ENCODE measurements around the gene STARD3. TPM values are rescaled to one million over a fixed set of nuclear protein-coding genes. Genes with fewer than 3 reads are reported as not detected.
A peak's percentile ranks its signal among the peaks of the same experiment; 100 is the strongest.

Gene STARD3
- total RNA-seq, 1 donor from 2014 or later: 76.6 TPM

- Histone ChIP-seq H3K27me3 (ENCODE audit: low read depth) (no peaks in the 10 kb centered on the region), H3K4me3 (no peak overlapping the region), H3K9me3 (no peaks in the 10 kb centered on the region), H3K36me3 (no peaks in the 10 kb centered on the region), H3K27ac (no peak overlapping the region), H3K4me1 (peaks cover 57% of the 10 kb centered on the region)
- intact Hi-C loops (cut with DNase I): no loop called here
- no peak for ATAC-seq
- TF ChIP-seq, protein P1, sequence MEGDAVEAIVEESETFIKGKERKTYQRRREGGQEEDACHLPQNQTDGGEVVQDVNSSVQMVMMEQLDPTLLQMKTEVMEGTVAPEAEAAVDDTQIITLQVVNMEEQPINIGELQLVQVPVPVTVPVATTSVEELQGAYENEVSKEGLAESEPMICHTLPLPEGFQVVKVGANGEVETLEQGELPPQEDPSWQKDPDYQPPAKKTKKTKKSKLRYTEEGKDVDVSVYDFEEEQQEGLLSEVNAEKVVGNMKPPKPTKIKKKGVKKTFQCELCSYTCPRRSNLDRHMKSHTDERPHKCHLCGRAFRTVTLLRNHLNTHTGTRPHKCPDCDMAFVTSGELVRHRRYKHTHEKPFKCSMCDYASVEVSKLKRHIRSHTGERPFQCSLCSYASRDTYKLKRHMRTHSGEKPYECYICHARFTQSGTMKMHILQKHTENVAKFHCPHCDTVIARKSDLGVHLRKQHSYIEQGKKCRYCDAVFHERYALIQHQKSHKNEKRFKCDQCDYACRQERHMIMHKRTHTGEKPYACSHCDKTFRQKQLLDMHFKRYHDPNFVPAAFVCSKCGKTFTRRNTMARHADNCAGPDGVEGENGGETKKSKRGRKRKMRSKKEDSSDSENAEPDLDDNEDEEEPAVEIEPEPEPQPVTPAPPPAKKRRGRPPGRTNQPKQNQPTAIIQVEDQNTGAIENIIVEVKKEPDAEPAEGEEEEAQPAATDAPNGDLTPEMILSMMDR (IDR thresholded peaks at IDR 0.05): no peak
- no peak for DNase-seq
These were observed 6.3 kb downstream of the STARD3 start for GRCh38 chr17:39643271-39643670.

GRCh38 chr17:39647256-39647655 is 10.3 kb downstream of the STARD3 start:
- TF ChIP-seq, protein P1 (IDR thresholded peaks at IDR 0.05): no peak
- DNase-seq: no peak
- Histone ChIP-seq H3K4me1 (peaks cover 30% of the 10 kb centered on the region), H3K36me3 (peaks cover 3% of the 10 kb centered on the region), H3K27ac (no peak overlapping the region), H3K9me3 (no peaks in the 10 kb centered on the region), H3K4me3 (no peak overlapping the region), H3K27me3 (ENCODE audit: low read depth) (no peaks in the 10 kb centered on the region)
- ATAC-seq: no peak
- intact Hi-C loops (cut with DNase I): no loop called here

DNA sequence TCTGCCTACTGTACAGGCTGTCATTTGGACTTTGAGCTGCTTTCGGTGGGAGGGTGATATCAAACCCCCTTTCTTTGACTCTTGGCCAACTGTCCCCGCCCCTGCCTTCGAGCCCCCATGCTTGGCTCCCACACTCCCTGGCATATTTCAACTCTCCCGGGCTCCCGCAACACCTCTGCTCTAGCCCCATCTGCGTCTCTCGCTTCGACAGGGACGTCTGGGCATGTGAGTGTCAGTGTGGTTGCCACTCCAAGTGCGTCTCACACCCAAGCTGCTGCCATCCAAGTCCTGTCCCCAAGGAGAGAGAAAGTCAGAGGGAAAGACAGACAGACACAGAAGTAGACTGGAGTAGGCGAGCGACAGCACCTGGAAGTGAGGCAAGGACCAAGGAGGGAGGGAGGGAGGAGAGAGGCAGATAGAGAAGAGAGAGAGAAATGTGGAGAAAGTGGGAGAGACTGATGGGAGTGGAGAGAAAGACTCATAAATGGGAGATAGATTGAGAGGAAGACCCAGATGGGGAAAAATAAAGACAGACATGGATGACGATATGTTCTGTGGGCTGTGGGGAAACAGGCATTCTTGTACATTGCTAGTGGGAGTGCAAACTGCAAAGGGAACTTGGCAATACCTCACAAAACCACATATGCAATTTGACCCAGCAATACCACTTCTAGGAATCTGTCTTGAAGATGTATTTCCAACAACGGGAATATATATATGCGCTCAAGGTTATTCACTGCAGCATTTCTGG is 11.8 kb downstream of the STARD3 start:
- Histone ChIP-seq H3K27ac (no peak overlapping the region), H3K36me3 (peaks cover 3% of the 10 kb centered on the region), H3K4me3 (no peak overlapping the region), H3K4me1 (peaks cover 30% of the 10 kb centered on the region), H3K27me3 (ENCODE audit: low read depth) (no peaks in the 10 kb centered on the region), H3K9me3 (no peaks in the 10 kb centered on the region)
- intact Hi-C loops (cut with DNase I): no loop called here
- no peak for ATAC-seq
- no peak for DNase-seq
- TF ChIP-seq, protein P1 (IDR thresholded peaks at IDR 0.05): no peak

GRCh38 chr17:39650121-39650579 is 13.2 kb downstream of the STARD3 start:
- Histone ChIP-seq H3K4me3 (no peak overlapping the region), H3K36me3 (peaks cover 15% of the 10 kb centered on the region), H3K27ac (no peak overlapping the region), H3K9me3 (no peaks in the 10 kb centered on the region), H3K27me3 (ENCODE audit: low read depth) (no peaks in the 10 kb centered on the region), H3K4me1 (peaks cover 34% of the 10 kb centered on the region)
- no peak for DNase-seq
- ATAC-seq: no peak
- intact Hi-C loops (cut with DNase I): no loop called here
- TF ChIP-seq, protein P1 (IDR thresholded peaks at IDR 0.05): no peak

DNA sequence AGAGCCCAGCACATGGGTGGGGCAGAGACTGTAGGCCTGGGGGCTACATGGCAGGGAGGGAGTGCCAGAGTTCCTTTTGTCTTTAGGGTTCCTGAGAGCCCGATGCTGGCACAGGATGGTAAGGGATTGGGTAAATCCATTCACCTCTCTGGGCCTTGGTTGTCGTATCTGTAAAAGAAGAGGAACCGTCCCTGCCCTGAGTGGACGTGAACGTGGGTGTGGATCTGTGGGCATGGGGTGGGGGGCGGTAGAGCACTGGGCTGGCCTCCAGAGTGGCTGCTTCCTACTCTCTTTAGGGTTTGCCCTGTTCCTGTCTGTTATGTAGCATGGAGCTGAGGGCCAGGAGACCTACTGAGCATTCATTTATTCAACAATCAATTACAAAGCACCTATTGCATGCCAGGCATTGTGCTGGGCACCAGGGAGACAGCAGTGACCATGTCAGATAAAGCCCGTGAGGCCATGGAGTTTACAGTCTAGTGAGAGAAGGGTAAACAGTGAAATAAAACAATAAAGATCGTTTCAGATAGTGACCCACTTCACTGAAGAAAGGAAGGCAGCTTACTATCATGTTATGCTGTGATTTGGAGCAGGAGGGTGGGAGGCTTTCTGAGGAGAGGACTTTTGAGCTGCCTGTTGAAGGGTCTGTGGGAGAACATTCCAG is 15.1 kb downstream of the STARD3 start:
- H3K36me3 ChIP-seq: peaks cover 28% of the 10 kb centered on the region
- H3K27ac ChIP-seq: peak overlapping the region; percentile 34
- no peak for DNase-seq
- H3K9me3 ChIP-seq: no peaks in the 10 kb centered on the region
- H3K4me3 ChIP-seq: no peak overlapping the region
- H3K4me1 ChIP-seq: peaks cover 34% of the 10 kb centered on the region
- TF ChIP-seq, protein P1 (IDR thresholded peaks at IDR 0.05): no peak
- H3K27me3 ChIP-seq (ENCODE audit: low read depth): no peaks in the 10 kb centered on the region
- ATAC-seq: no peak
- intact Hi-C loops (cut with DNase I): no loop called here

Data from lower lobe of right lung (tissue), 2 donors.